Suprapubic skin (tissue), 4 donors: ENCODE measurements around the gene PPM1M. TPM values are rescaled to one million over a fixed set of nuclear protein-coding genes. Genes with fewer than 3 reads are reported as not detected.

ENCODE experiments used
- DNase-seq, 2 donors: peaks; one replicate each; pipeline ENCODE4 v3.0.0-alpha.2; 2019; ENCODE audit warnings: low spot score in 2 of 2
- H3K27ac ChIP-seq: fragments of 200-600 bp; sonication (generic); one replicate; pipeline ENCODE4 v1.5.1; 2019
- H3K27me3 ChIP-seq: fragments of 200-600 bp; sonication (generic); one replicate; pipeline ENCODE4 v1.5.1; 2019
- H3K36me3 ChIP-seq: fragments of 200-600 bp; sonication (generic); one replicate; pipeline ENCODE4 v1.5.1; 2019
- H3K4me1 ChIP-seq: fragments of 200-600 bp; sonication (generic); one replicate; pipeline ENCODE4 v1.5.1; 2019
- H3K4me3 ChIP-seq: fragments of 200-600 bp; sonication (generic); one replicate; pipeline ENCODE4 v1.5.1; 2019; ENCODE audit warnings: mild to moderate bottlenecking
- H3K9me3 ChIP-seq: fragments of 200-600 bp; sonication (generic); one replicate; pipeline ENCODE4 v1.5.1; 2019
- EP300 ChIP-seq: sonication (generic); formaldehyde crosslinking; IDR thresholded peaks from one replicate; pipeline ENCODE4 v1.6.1; 2017; ENCODE audit warnings: antibody characterized with exemption
- POLR2A ChIP-seq, 2 donors: fragments of 450-650 bp; IDR thresholded peaks; one replicate each; pipeline ENCODE4 v1.6.1; 2017; ENCODE audit warnings: antibody characterized with exemption in 2 of 2, mild to moderate bottlenecking in 2 of 2, moderate library complexity in 2 of 2
- POLR2AphosphoS5 ChIP-seq, 3 donors: sonication (generic); formaldehyde crosslinking; IDR thresholded peaks; one replicate each; pipeline ENCODE4 v1.6.1; 2017; ENCODE audit warnings: antibody characterized with exemption in 3 of 3
- WGBS: methylation state at CpG from one replicate; pipeline ENCODE4 v1.1.5; 2018; 5-methylcytosine and 5-hydroxymethylcytosine counted together
- total RNA-seq, 4 donors: library from RNA; depleted of rRNA; stranded (reverse); fragments of >200 nt; gene quantifications; one replicate each; pipeline ENCODE4 v1.1.0, GENCODE V29; 2016
- TF ChIP-seq, protein P1 (sequence below), 2 donors: fragments of 200-600 bp in 1 of 2; fragments of 450-650 bp in 1 of 2; sonication (generic) in 1 of 2; IDR thresholded peaks; one replicate each; pipeline ENCODE4 v1.5.1; 2016 to 2019; ENCODE audit warnings: antibody characterized with exemption in 2 of 2, mild to moderate bottlenecking in 1 of 2, moderate library complexity in 1 of 2

Gene PPM1M
- total RNA-seq, 4 donors from 2014 or later, result 10.0 to 17.5 (median 11.3) TPM

DNA sequence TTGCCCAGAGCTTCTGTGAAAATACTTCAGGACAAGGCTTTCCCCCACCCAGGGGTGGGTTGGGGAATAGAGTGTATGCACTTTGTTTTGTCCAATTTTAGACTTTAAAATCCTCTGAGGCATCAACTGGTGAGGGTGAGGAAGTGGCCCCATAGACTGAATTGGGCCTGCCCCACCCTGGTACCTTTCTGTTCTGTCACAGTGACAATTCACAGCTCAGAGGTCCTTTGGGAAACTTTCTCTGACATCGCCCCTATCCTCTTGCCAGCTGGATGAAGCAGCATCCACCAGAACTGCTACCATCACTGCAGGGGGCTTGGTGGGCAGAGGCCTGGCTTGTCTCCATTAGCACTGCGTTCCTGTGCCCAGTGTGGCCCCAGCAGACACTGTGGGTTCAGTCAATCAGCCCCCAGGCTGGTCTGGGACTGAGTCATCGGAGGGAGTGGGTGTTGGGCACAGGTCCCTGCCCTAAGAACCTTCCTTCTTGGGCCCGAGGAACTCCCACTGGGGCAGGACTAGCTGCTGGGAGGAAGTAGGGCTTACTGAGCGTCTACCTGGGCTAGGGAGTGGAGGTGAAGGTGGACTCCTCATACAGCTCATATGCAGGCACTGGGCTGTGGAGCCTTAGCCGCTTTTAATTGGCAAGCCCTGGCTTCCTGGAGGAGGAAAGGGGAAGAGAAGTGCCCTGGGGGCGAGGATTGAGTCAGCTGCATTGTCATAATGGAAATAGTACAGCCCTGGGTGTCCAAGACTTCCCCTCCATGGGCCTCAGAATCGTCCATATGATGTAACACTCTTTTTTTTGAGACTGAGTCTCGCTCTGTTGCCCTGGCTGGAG is 1.5 kb upstream of the PPM1M start:
- H3K9me3 ChIP-seq, result no peaks in the 10 kb centered on the region
- H3K4me3 ChIP-seq, result peak overlapping the region; percentile 62
- DNase-seq, result peak; percentile 76 to 79
- H3K4me1 ChIP-seq, result peaks cover 52% of the 10 kb centered on the region
- TF ChIP-seq, protein P1, sequence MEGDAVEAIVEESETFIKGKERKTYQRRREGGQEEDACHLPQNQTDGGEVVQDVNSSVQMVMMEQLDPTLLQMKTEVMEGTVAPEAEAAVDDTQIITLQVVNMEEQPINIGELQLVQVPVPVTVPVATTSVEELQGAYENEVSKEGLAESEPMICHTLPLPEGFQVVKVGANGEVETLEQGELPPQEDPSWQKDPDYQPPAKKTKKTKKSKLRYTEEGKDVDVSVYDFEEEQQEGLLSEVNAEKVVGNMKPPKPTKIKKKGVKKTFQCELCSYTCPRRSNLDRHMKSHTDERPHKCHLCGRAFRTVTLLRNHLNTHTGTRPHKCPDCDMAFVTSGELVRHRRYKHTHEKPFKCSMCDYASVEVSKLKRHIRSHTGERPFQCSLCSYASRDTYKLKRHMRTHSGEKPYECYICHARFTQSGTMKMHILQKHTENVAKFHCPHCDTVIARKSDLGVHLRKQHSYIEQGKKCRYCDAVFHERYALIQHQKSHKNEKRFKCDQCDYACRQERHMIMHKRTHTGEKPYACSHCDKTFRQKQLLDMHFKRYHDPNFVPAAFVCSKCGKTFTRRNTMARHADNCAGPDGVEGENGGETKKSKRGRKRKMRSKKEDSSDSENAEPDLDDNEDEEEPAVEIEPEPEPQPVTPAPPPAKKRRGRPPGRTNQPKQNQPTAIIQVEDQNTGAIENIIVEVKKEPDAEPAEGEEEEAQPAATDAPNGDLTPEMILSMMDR (IDR thresholded peaks at IDR 0.05), result no peak
- TF ChIP-seq POLR2A (IDR thresholded peaks at IDR 0.05) (no peak), POLR2AphosphoS5 (IDR thresholded peaks at IDR 0.05) (no peak), EP300 (no peak)
- peaks cover 13% of the 10 kb centered on the region for H3K36me3 ChIP-seq
- no peaks in the 10 kb centered on the region for H3K27me3 ChIP-seq
- 41% methylated on average over 7 of the region's 9 CpGs for WGBS
- H3K27ac ChIP-seq, result peak overlapping the region; percentile 83

DNA sequence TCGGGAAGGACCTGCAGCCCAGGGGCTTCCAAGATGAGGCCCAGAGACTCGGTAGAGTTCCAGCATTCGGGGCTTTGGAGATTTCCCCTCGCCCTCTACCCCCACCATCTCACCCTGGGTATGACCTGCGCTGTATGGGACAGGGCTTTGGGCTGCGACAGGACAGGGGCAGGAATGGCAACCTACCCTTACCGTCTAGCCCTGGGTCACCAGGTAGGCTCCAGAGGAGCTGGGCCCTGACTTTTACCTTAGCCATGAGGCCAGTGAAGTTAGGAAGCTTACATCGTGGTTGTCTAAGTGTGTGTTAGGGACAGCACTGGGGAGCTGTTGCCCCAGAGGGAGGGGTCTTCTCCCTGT is 683 bp downstream of the PPM1M start:
- Histone ChIP-seq H3K27me3 (no peaks in the 10 kb centered on the region), H3K36me3 (peaks cover 34% of the 10 kb centered on the region), H3K9me3 (no peaks in the 10 kb centered on the region), H3K4me3 (peak overlapping the region; percentile 62), H3K27ac (peak overlapping the region; percentile 83), H3K4me1 (peaks cover 36% of the 10 kb centered on the region)
- TF ChIP-seq EP300, result no peak
- TF ChIP-seq POLR2A (IDR thresholded peaks at IDR 0.05), result no peak
- no peak for TF ChIP-seq POLR2AphosphoS5 (IDR thresholded peaks at IDR 0.05)
- TF ChIP-seq, protein P1 (IDR thresholded peaks at IDR 0.05), result no peak
- WGBS, result 27% methylated on average over 3 of the region's 8 CpGs
- no peak for DNase-seq

DNA sequence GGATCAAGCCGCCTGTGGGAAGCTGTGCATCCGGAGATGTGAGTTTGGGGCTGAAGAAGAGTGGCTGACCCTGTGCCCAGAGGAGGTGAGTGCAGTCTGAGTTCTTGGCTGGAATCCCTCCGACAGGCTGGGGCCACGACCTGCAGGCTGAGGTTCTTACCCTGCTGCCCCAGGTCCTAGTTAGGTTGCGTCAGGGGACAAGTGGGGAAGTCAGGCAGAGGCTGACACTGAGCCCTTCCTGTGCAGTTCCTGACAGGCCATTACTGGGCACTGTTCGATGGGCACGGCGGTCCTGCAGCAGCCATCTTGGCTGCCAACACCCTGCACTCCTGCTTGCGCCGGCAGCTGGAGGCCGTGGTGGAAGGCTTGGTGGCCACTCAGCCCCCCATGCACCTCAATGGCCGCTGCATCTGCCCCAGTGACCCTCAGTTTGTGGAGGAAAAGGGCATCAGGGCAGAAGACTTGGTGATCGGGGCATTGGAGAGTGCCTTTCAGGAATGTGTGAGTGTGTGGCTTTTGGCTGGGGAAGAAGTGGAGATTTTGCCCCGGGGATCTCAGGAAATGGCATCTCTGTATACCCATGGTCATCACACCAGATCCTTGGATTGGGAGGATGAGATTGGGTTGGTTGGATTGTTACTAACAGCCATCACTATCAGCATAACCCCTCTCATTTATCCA is 1.3 kb downstream of the PPM1M start:
- DNase-seq, result no peak
- TF ChIP-seq POLR2AphosphoS5 (IDR thresholded peaks at IDR 0.05) (no peak), EP300 (no peak), POLR2A (IDR thresholded peaks at IDR 0.05) (no peak)
- TF ChIP-seq, protein P1 (IDR thresholded peaks at IDR 0.05), result no peak
- Histone ChIP-seq H3K4me3 (peak overlapping the region; percentile 62), H3K9me3 (no peaks in the 10 kb centered on the region), H3K27ac (peak overlapping the region; percentile 83), H3K27me3 (no peaks in the 10 kb centered on the region), H3K4me1 (peaks cover 43% of the 10 kb centered on the region), H3K36me3 (peaks cover 40% of the 10 kb centered on the region)
- 77% methylated on average over 9 of the region's 14 CpGs for WGBS

DNA sequence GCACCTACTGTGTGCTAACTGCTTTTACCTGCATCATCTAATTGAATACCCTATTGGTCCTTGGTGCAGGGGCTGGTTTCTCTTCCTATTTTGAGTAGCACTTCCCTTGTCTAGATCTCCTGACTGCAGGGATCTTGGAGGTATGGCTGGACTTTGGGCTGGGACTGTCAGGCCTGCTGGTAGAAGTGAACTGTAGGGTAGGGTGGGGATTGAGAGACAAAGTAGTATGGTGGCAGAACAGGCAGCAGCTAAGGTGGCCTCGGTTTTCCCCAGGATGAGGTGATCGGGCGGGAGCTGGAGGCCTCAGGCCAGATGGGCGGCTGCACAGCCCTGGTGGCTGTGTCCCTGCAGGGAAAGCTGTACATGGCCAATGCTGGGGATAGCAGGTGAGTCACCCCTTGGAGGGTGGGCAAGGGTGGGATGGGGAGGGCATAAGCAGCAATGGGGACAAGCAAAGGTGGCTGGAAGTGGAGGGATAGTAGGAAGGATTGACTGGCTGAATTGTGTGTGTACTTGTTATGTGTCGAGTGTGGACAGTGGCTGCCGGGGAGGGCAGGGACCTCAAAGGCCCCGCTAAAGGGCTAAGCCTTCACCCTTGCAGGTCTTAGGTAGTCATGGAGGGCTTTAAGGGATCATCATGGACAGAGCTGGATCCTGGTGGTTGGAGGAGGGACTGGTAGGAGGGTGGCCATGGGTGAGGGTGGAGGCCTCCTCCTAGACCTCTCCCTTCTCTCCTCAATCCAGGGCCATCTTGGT is 2.0 kb downstream of the PPM1M start:
- H3K36me3 ChIP-seq, result peaks cover 47% of the 10 kb centered on the region
- no peak for DNase-seq
- 87% methylated on average over 7 of the region's 7 CpGs for WGBS
- H3K27ac ChIP-seq, result no peak overlapping the region
- H3K9me3 ChIP-seq, result no peaks in the 10 kb centered on the region
- TF ChIP-seq POLR2A (IDR thresholded peaks at IDR 0.05), result no peak
- TF ChIP-seq, protein P1 (IDR thresholded peaks at IDR 0.05), result no peak
- no peak for TF ChIP-seq POLR2AphosphoS5 (IDR thresholded peaks at IDR 0.05)
- no peak for TF ChIP-seq EP300
- peaks cover 50% of the 10 kb centered on the region for H3K4me1 ChIP-seq
- no peaks in the 10 kb centered on the region for H3K27me3 ChIP-seq
- peak overlapping the region; percentile 62 for H3K4me3 ChIP-seq
